Measurements from ENCODE around the gene ENO3.

The ENO3 gene

GRCh38 chr17:4937553-4937952 lies 13.4 kb upstream of the ENO3 start:
- Histone ChIP-seq H3K79me2 (peaks cover 20% of the 10 kb centered on the region), H3K27ac (no peak overlapping the region), H3K9me3 (ENCODE audit: control insufficient read depth, low read length) (no peaks in the 10 kb centered on the region), H2AFZ (no peak overlapping the region), H3K27me3 (ENCODE audit: control insufficient read depth, insufficient read depth, low read length) (no peaks in the 10 kb centered on the region), H3K4me2 (ENCODE audit: low read length) (no peak overlapping the region), H3K9ac (no peak overlapping the region), H3K36me3 (ENCODE audit: control insufficient read depth, insufficient read depth, low read length) (no peaks in the 10 kb centered on the region), H3K4me3 (ENCODE audit: low read depth, low read length) (no peak overlapping the region), H3K4me1 (peaks cover 17% of the 10 kb centered on the region)
- no peak for TF ChIP-seq CTCF (IDR thresholded peaks at IDR 0.05)

- Histone ChIP-seq H3K27ac (no peak overlapping the region), H3K9ac (no peak overlapping the region), H3K79me2 (peaks cover 20% of the 10 kb centered on the region), H3K27me3 (ENCODE audit: control insufficient read depth, insufficient read depth, low read length) (no peaks in the 10 kb centered on the region), H3K4me3 (ENCODE audit: low read depth, low read length) (no peak overlapping the region), H3K9me3 (ENCODE audit: control insufficient read depth, low read length) (no peaks in the 10 kb centered on the region), H3K4me2 (ENCODE audit: low read length) (no peak overlapping the region), H2AFZ (no peak overlapping the region), H3K4me1 (peaks cover 17% of the 10 kb centered on the region), H3K36me3 (ENCODE audit: control insufficient read depth, insufficient read depth, low read length) (no peaks in the 10 kb centered on the region)
- TF ChIP-seq CTCF (IDR thresholded peaks at IDR 0.05): no peak
Observed at GRCh38 chr17:4938069-4938491, 12.8 kb upstream of the ENO3 start.

GRCh38 chr17:4938688-4939545 lies 12.0 kb upstream of the ENO3 start:
- peaks cover 17% of the 10 kb centered on the region for H3K4me1 ChIP-seq
- no peaks in the 10 kb centered on the region for H3K36me3 ChIP-seq (ENCODE audit: control insufficient read depth, insufficient read depth, low read length)
- no peaks in the 10 kb centered on the region for H3K27me3 ChIP-seq (ENCODE audit: control insufficient read depth, insufficient read depth, low read length)
- H3K79me2 ChIP-seq: peaks cover 20% of the 10 kb centered on the region
- no peak for TF ChIP-seq CTCF (IDR thresholded peaks at IDR 0.05)
- peak overlapping the region; percentile 81 for H2AFZ ChIP-seq
- H3K4me2 ChIP-seq (ENCODE audit: low read length): peak overlapping the region; percentile 97
- H3K9ac ChIP-seq: peak overlapping the region; percentile 39
- peak overlapping the region; percentile 91 for H3K27ac ChIP-seq
- H3K9me3 ChIP-seq (ENCODE audit: control insufficient read depth, low read length): no peaks in the 10 kb centered on the region
- H3K4me3 ChIP-seq (ENCODE audit: low read depth, low read length): peak overlapping the region; percentile 91

GRCh38 chr17:4939546-4939795 lies 11.4 kb upstream of the ENO3 start:
- peak overlapping the region; percentile 81 for H2AFZ ChIP-seq
- peak overlapping the region; percentile 39 for H3K9ac ChIP-seq
- peak overlapping the region; percentile 97 for H3K4me2 ChIP-seq (ENCODE audit: low read length)
- peaks cover 17% of the 10 kb centered on the region for H3K4me1 ChIP-seq
- H3K79me2 ChIP-seq: peaks cover 20% of the 10 kb centered on the region
- H3K27me3 ChIP-seq (ENCODE audit: control insufficient read depth, insufficient read depth, low read length): no peaks in the 10 kb centered on the region
- no peaks in the 10 kb centered on the region for H3K36me3 ChIP-seq (ENCODE audit: control insufficient read depth, insufficient read depth, low read length)
- H3K4me3 ChIP-seq (ENCODE audit: low read depth, low read length): peak overlapping the region; percentile 91
- peak overlapping the region; percentile 91 for H3K27ac ChIP-seq
- TF ChIP-seq CTCF (IDR thresholded peaks at IDR 0.05): no peak
- H3K9me3 ChIP-seq (ENCODE audit: control insufficient read depth, low read length): no peaks in the 10 kb centered on the region
